ENCODE results near the gene MCRIP1. TPM values are rescaled to one million over a fixed set of nuclear protein-coding genes. Genes with fewer than 3 reads are reported as not detected.

MCRIP1 gene
- total and polyA plus RNA-seq, 10 of the 15 experiments (the other 5 are each of a cell fraction or from before 2014, with no cell fraction given), result 0.31 to 54.4 (median 30.8) TPM

GRCh38 chr17:81821603-81822311 is 11.3 kb downstream of the MCRIP1 start:
- TF ChIP-seq NR2F1 (conservative IDR thresholded peaks at IDR 0.05), result no peak
- TF ChIP-seq JUND (IDR thresholded peaks at IDR 0.05; ENCODE audit: low read depth, low read length), result no peak
- 0 out of 6 replicates have a peak, but pooled peaks of 2 of the 3 experiments have one; percentile 12 to 20 for TF ChIP-seq CTCF (IDR thresholded peaks at IDR 0.05 in 2 of 3, conservative IDR thresholded peaks at IDR 0.05 in 1 of 3; ENCODE audit: control insufficient read depth in 2 of 3, extremely low read depth in 1 of 3, insufficient read depth in 1 of 3, low read depth in 3 of 3, low read length in 3 of 3)
- TF ChIP-seq POLR2A (IDR thresholded peaks at IDR 0.05; ENCODE audit: low read depth, low read length), result 0 out of 2 replicates have a peak, but pooled peaks have one; percentile 5
- TF ChIP-seq SKIL (IDR thresholded peaks at IDR 0.05; ENCODE audit: low read depth, poor library complexity, severe bottlenecking), result no peak
- no peak for TF ChIP-seq PKNOX1 (IDR thresholded peaks at IDR 0.05)
- TF ChIP-seq ZBED1 (IDR thresholded peaks at IDR 0.05; ENCODE audit: borderline replicate concordance), result no peak
- no peak for TF ChIP-seq YY1 (IDR thresholded peaks at IDR 0.05; ENCODE audit: low read depth, low read length)
- TF ChIP-seq ZNF384 (IDR thresholded peaks at IDR 0.05; ENCODE audit: borderline replicate concordance, low read depth, low read length), result no peak
- no peak for TF ChIP-seq ZNF24 (IDR thresholded peaks at IDR 0.05)
- no peak for TF ChIP-seq SP1 (IDR thresholded peaks at IDR 0.05; ENCODE audit: low read depth, low read length)
- no peak for TF ChIP-seq REST (IDR thresholded peaks at IDR 0.05; ENCODE audit: low read depth, low read length)
- Histone ChIP-seq H3K79me2 (ENCODE audit: control insufficient read depth, insufficient read depth, low read length) (no peaks in the 10 kb centered on the region), H3K4me1 (ENCODE audit: control insufficient read depth, insufficient read depth, low read length) (no peaks in the 10 kb centered on the region), H3K9ac (ENCODE audit: control insufficient read depth, insufficient read depth, low read length) (no peak overlapping the region), H4K20me1 (ENCODE audit: control insufficient read depth, insufficient read depth) (no peaks in the 10 kb centered on the region), H3K27ac (ENCODE audit: control insufficient read depth, insufficient read depth) (no peak overlapping the region), H3K27me3 (replicated peaks in 1 of 2; ENCODE audit: control insufficient read depth in 2 of 2, insufficient read depth in 2 of 2, low read length in 1 of 2) (no peaks in the 10 kb centered on the region), H3K9me3 (replicated peaks; ENCODE audit: control insufficient read depth, insufficient read depth, low read length) (no peaks in the 10 kb centered on the region), H3K4me2 (ENCODE audit: control insufficient read depth, insufficient read depth) (no peak overlapping the region), H3K4me3 (no peak overlapping the region), H3K36me3 (ENCODE audit: control insufficient read depth in 2 of 2, insufficient read depth in 2 of 2, low read length in 1 of 2) (no peaks in the 10 kb centered on the region), H2AFZ (ENCODE audit: control insufficient read depth, low read depth, low read length) (no peak overlapping the region)
- 71% methylated on average over 20 of the region's 20 CpGs for WGBS (ENCODE audit: insufficient coverage, insufficient replicate concordance, low lambda C conversion rate, missing lambda C conversion rate)
- BruUV-seq (replicated peaks), result no TSS peak
- ChIA-PET POLR2A (no interaction called here), CTCF (interaction anchor here (0.7 kb wide), 1 partner anchor 83 kb away, joined by 3 read pairs; no protein-coding TSS in a partner anchor), SMC1A (ENCODE audit: uncharacterized antibody, unreplicated experiment) (no interaction called here), RAD21 (ENCODE audit: unreplicated experiment) (no interaction called here)
- no peak for DNase-seq (ENCODE audit: low read depth, low spot score)
- in situ Hi-C loops (cut with MboI), result loop anchor here (5.0 kb wide), 1 partner anchor 104 kb away; no protein-coding TSS in a partner anchor
- ATAC-seq, result peak; percentile 48; the same call in 2 of the 3 replicates
- FAIRE-seq, result no peak
- intact Hi-C loops (cut with micrococcal nuclease; ENCODE audit: unreplicated experiment), result no loop called here
